ENCODE measurements around the gene GRHL1.

DNA sequence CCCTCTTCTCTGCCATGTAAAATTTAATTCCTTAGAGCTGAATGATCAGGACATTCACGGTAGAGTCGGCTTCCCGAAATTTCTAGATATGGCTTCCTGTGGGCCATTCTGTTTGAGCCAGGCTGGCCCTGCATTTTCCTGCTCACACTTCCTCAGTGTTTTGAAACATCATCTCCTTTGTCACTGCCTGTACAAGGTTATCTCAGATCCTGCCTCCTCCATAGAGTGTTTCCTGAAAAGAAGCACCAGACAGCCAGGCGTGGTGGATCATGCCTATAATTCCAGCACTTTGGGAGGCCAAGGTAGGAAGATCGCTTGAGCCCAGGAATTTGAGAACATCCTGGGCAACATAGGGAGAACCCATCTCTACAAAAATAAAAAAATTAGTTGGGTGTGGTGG is 43.6 kb downstream of the GRHL1 start:
- no peak for TF ChIP-seq EZH2 (IDR thresholded peaks at IDR 0.05; ENCODE audit: insufficient read depth, poor library complexity, severe bottlenecking)
- TF ChIP-seq EZH2phosphoT487 (IDR thresholded peaks at IDR 0.05; ENCODE audit: insufficient read depth, low read depth): no peak

Data from GM23248 (cell line).